GM23338 (cell line): Measurements from ENCODE around the gene KIFC3. TPM values are rescaled to one million over a fixed set of nuclear protein-coding genes. Genes with fewer than 3 reads are reported as not detected.

Experiments
- ATAC-seq: fragments of 200-7000 bp; cut with Tn5 transposase; 3 replicates; pipeline ENCODE4 v1.9.1; 2020
- DNase-seq: peaks from one replicate; pipeline ENCODE4 v3.0.0-alpha.2; 2015; ENCODE audit warnings: low spot score
- H2AFZ ChIP-seq: fragments of 200-600 bp; sonication (generic); 2 replicates; pipeline ENCODE4 v1.8.0; 2016; ENCODE audit warnings: antibody characterized with exemption, mild to moderate bottlenecking, moderate library complexity
- H3F3A ChIP-seq: fragments of 200-600 bp; sonication (generic); replicated peaks from 2 replicates; pipeline ENCODE4 v1.8.0; 2017; ENCODE audit warnings: antibody characterized with exemption, mixed run types, low read depth
- H3K27ac ChIP-seq: fragments of 200-600 bp; sonication (generic); 2 replicates; pipeline ENCODE4 v1.6.1; 2016; ENCODE audit warnings: low read depth
- H3K27me3 ChIP-seq: fragments of 200-600 bp; sonication (generic); 2 replicates; pipeline ENCODE4 v1.8.0; 2016; ENCODE audit warnings: mild to moderate bottlenecking, mixed run types, moderate library complexity; ENCODE audit not compliant: insufficient read depth
- H3K36me3 ChIP-seq: fragments of 200-600 bp; sonication (generic); 2 replicates; pipeline ENCODE4 v1.8.0; 2016; ENCODE audit warnings: mild to moderate bottlenecking; ENCODE audit not compliant: insufficient read depth
- H3K4me1 ChIP-seq: fragments of 200-600 bp; sonication (generic); 2 replicates; pipeline ENCODE4 v1.8.0; 2016; ENCODE audit warnings: mild to moderate bottlenecking, moderate library complexity; ENCODE audit not compliant: insufficient read depth
- H3K4me2 ChIP-seq: fragments of 200-600 bp; sonication (generic); 2 replicates; pipeline ENCODE4 v1.7.1; 2017; ENCODE audit warnings: mixed run types
- H3K4me3 ChIP-seq: fragments of 200-600 bp; sonication (generic); 2 replicates; pipeline ENCODE4 v1.6.1; 2016; ENCODE audit warnings: mixed run types
- H3K79me2 ChIP-seq: fragments of 200-600 bp; sonication (generic); replicated peaks from 2 replicates; pipeline ENCODE4 v1.8.0; 2017; ENCODE audit warnings: mild to moderate bottlenecking; ENCODE audit not compliant: insufficient read depth
- H3K9me2 ChIP-seq: fragments of 200-600 bp; sonication (generic); 2 replicates; pipeline ENCODE4 v1.8.0; 2017; ENCODE audit not compliant: insufficient read depth
- H4K20me1 ChIP-seq: fragments of 200-600 bp; sonication (generic); replicated peaks from 2 replicates; pipeline ENCODE4 v1.8.0; 2017; ENCODE audit warnings: mild to moderate bottlenecking; ENCODE audit not compliant: insufficient read depth
- H3K27ac Mint-ChIP-seq: 2 replicates; pipeline ENCODE4 v1.8.0; 2020; ENCODE audit warnings: inconsistent platforms, mild to moderate bottlenecking, moderate library complexity, mixed read lengths
- H3K27me3 Mint-ChIP-seq: 3 replicates; pipeline ENCODE4 v1.8.0; 2022; ENCODE audit warnings: low read depth, mild to moderate bottlenecking, moderate library complexity, mixed read lengths, inconsistent platforms; ENCODE audit not compliant: insufficient read depth, poor library complexity
- H3K36me3 Mint-ChIP-seq: 3 replicates; pipeline ENCODE4 v1.8.0; 2021; ENCODE audit warnings: low read depth, mild to moderate bottlenecking, inconsistent platforms, moderate library complexity, mixed read lengths
- H3K4me1 Mint-ChIP-seq: 3 replicates; pipeline ENCODE4 v1.8.0; 2020; ENCODE audit warnings: mild to moderate bottlenecking, inconsistent platforms, mixed read lengths
- H3K4me3 Mint-ChIP-seq: 3 replicates; pipeline ENCODE4 v1.8.0; 2021; ENCODE audit warnings: moderate library complexity, mild to moderate bottlenecking, inconsistent platforms, mixed read lengths
- H3K9me3 Mint-ChIP-seq: 3 replicates; pipeline ENCODE4 v1.8.0; 2020; ENCODE audit warnings: moderate library complexity, mild to moderate bottlenecking, inconsistent platforms, mixed read lengths
- CREB1 ChIP-seq: fragments of 250-450 bp; sonication (Bioruptor Pico); IDR thresholded peaks from 2 replicates; pipeline ENCODE4 v1.5.0; 2020; ENCODE audit warnings: low read depth, mild to moderate bottlenecking, moderate library complexity
- CTCF ChIP-seq, 2 experiments: fragments of 200-600 bp in 1 of 2; sonication (generic) in 1 of 2; conservative IDR thresholded peaks; 2 replicates each; pipeline versions ENCODE4 v1.5.1 to v1.6.1; 2016 to 2017; ENCODE audit warnings: antibody characterized with exemption in 2 of 2, low read depth in 2 of 2, mild to moderate bottlenecking in 2 of 2, moderate library complexity in 1 of 2
- ETS1 ChIP-seq: IDR thresholded peaks from 2 replicates; pipeline ENCODE4 v1.6.1; 2016; ENCODE audit warnings: antibody characterized with exemption
- EZH2 ChIP-seq: fragments of 200-600 bp; sonication (generic); IDR thresholded peaks from one replicate; pipeline ENCODE4 v1.8.0; 2017; ENCODE audit warnings: antibody characterized with exemption, mild to moderate bottlenecking, low read depth; ENCODE audit not compliant: unreplicated experiment
- EZH2phosphoT487 ChIP-seq: fragments of 200-600 bp; sonication (generic); IDR thresholded peaks from one replicate; pipeline ENCODE4 v1.8.1; 2018; ENCODE audit warnings: antibody characterized with exemption; ENCODE audit not compliant: unreplicated experiment
- JUNB ChIP-seq: IDR thresholded peaks from one replicate; pipeline ENCODE4 v1.6.1; 2016; ENCODE audit warnings: antibody characterized with exemption; ENCODE audit not compliant: unreplicated experiment
- NANOG ChIP-seq: IDR thresholded peaks from 2 replicates; pipeline ENCODE4 v1.6.1; 2016; ENCODE audit warnings: antibody characterized with exemption, borderline replicate concordance
- POLR2AphosphoS5 ChIP-seq: IDR thresholded peaks from 2 replicates; pipeline ENCODE4 v1.6.1; 2016; ENCODE audit warnings: antibody characterized with exemption, low read depth
- STAT1 ChIP-seq: IDR thresholded peaks from one replicate; pipeline ENCODE4 v1.6.1; 2016; ENCODE audit warnings: antibody characterized with exemption; ENCODE audit not compliant: unreplicated experiment
- ZNF114 ChIP-seq: fragments of 250-450 bp; sonication (Bioruptor Pico); IDR thresholded peaks from 2 replicates; pipeline ENCODE4 v1.5.0; 2020; ENCODE audit warnings: mild to moderate bottlenecking, moderate library complexity
- ZNF331 ChIP-seq: fragments of 250-450 bp; sonication (Bioruptor Pico); IDR thresholded peaks from 2 replicates; pipeline ENCODE4 v1.5.0; 2020; ENCODE audit warnings: low read depth, mild to moderate bottlenecking, moderate library complexity
- ZNF462 ChIP-seq: fragments of 250-450 bp; sonication (Bioruptor Pico); IDR thresholded peaks from 2 replicates; pipeline ENCODE4 v1.5.0; 2020; ENCODE audit warnings: mild to moderate bottlenecking, moderate library complexity
- polyA plus RNA-seq: library from polyadenylated mRNA; unstranded; fragments of >200 nt; fragmentation: Nextera tagmentation; extraction: Ambion mirVana; gene quantifications from 2 replicates; pipeline ENCODE4 v1.2.1, GENCODE V29; 2016
- total RNA-seq: library from RNA; depleted of rRNA; stranded (reverse); fragments of >200 nt; shearing (Covaris generic); gene quantifications from 2 replicates; pipeline ENCODE4 v1.2.3, GENCODE V29; 2014

Gene KIFC3
- total and polyA plus RNA-seq, 2 experiments from 2014 or later: 4.4 to 12.5 TPM

DNA sequence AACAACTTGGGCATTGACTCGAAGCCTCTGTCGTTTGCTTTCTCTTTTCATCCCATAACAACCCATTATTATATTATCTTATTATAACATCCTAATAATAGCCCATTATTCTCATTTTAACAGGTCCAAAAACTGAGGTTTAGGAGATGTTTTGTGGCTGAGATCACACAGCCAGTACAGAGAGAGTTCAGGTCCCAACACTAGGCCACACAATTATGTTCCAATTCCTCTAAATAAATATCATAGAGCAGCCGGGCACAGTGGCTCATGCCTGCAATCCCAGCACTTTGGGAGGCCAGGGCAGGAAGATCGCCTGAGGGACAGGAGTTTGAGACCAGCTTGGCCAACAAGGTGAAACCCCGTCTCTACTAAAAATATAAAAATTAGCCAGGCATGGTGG lies 40.3 kb upstream of the KIFC3 start (continued):
- no peak for TF ChIP-seq CTCF (conservative IDR thresholded peaks at IDR 0.05; ENCODE audit: low read depth in 2 of 2)

GRCh38 chr16:57840833-57841232 lies 38.5 kb upstream of the KIFC3 start:
- no peaks in the 10 kb centered on the region for H3K79me2 ChIP-seq
- Mint-ChIP-seq H3K4me1 (peaks cover 38% of the 10 kb centered on the region), H3K9me3 (no peaks in the 10 kb centered on the region), H3K4me3 (no peak overlapping the region), H3K36me3 (no peaks in the 10 kb centered on the region; the same call in 2 of the 3 replicates), H3K27me3 (peaks cover 12% of the 10 kb centered on the region), H3K27ac (no peak overlapping the region)
- peaks cover 20% of the 10 kb centered on the region for H3K4me1 ChIP-seq
- H2AFZ ChIP-seq: no peak overlapping the region
- DNase-seq (no peak), ATAC-seq (no peak)
- no peak overlapping the region for H3K4me2 ChIP-seq
- H3K4me3 ChIP-seq: no peak overlapping the region
- H3K27ac ChIP-seq: no peak overlapping the region
- H3F3A ChIP-seq: peaks cover 9% of the 10 kb centered on the region; the same call in 1 of the 2 replicates
- no peaks in the 10 kb centered on the region for H4K20me1 ChIP-seq
- no peaks in the 10 kb centered on the region for H3K36me3 ChIP-seq
- peaks cover 5% of the 10 kb centered on the region; the same call in 1 of the 2 replicates for H3K9me2 ChIP-seq
- H3K27me3 ChIP-seq: no peaks in the 10 kb centered on the region
- TF ChIP-seq EZH2 (no peak), NANOG (no peak), ZNF462 (CRISPR knock-in tag) (no peak), EZH2phosphoT487 (no peak), ZNF114 (CRISPR knock-in tag) (no peak), STAT1 (no peak), ZNF331 (CRISPR knock-in tag) (no peak), JUNB (no peak), CTCF (conservative IDR thresholded peaks at IDR 0.05; ENCODE audit: low read depth in 2 of 2) (no peak), ETS1 (no peak), POLR2AphosphoS5 (no peak), CREB1 (no peak)
